GM12878 (cell line): Measurements from ENCODE around the gene TRIM25. TPM values are rescaled to one million over a fixed set of nuclear protein-coding genes. Genes with fewer than 3 reads are reported as not detected.

Source experiments
- ATAC-seq: fragments of 200-7000 bp; cut with Tn5 transposase; 3 replicates; pipeline ENCODE4 v1.9.1; 2020; ENCODE audit warnings: mild to moderate bottlenecking, moderate library complexity
- BruUV-seq: library from RNA; stranded (reverse); fragments of 400-500 nt; replicated peaks from 2 replicates; lab custom pipeline; 2021; lab: Mats Ljungman, UMichigan
- CTCF ChIA-PET: fragments of 300-600 bp; sonication (Branson Sonifier 250); formaldehyde crosslinking; extraction: SDS; loops from one replicate; lab custom pipeline; 2021; ENCODE audit warnings: inconsistent platforms; lab: Yijun Ruan, JAX
- POLR2A ChIA-PET: fragments of 350-600 bp; formaldehyde crosslinking; extraction: SDS; loops from one replicate; lab custom pipeline; 2021; ENCODE audit warnings: inconsistent platforms; lab: Charles Lee
- RAD21 ChIA-PET: fragments of 300-600 bp; sonication (Branson Sonifier 250); formaldehyde crosslinking; loops from one replicate; lab custom pipeline; 2023; ENCODE audit warnings: antibody characterized with exemption; ENCODE audit not compliant: unreplicated experiment; lab: Charles Lee
- SMC1A ChIA-PET: fragments of 300-600 bp; sonication (Branson Sonifier 250); formaldehyde crosslinking; loops from one replicate; lab custom pipeline; 2023; ENCODE audit not compliant: unreplicated experiment, uncharacterized antibody; lab: Charles Lee
- DNase-seq: peaks from one replicate; pipeline ENCODE4 v3.0.0-alpha.2; 2011; ENCODE audit warnings: low read depth, low spot score
- FAIRE-seq: peaks from 3 replicates; lab custom pipeline; 2011; peaks lifted over from hg19 to GRCh38; lab: Jason Lieb, UNC
- H2AFZ ChIP-seq: 2 replicates; pipeline ENCODE4 v1.6.0; 2011; ENCODE audit warnings: low read depth, low read length, control low read depth; ENCODE audit not compliant: control insufficient read depth
- H3K27ac ChIP-seq: 2 replicates; pipeline ENCODE4 v1.5.1; 2011; ENCODE audit warnings: control low read depth; ENCODE audit not compliant: control insufficient read depth, insufficient read depth
- H3K27me3 ChIP-seq, 2 experiments: replicated peaks in 1 of 2; 2 replicates each; pipeline versions ENCODE4 v1.6.0 to v1.6.1; 2011; ENCODE audit warnings: low read length in 1 of 2; ENCODE audit not compliant: control insufficient read depth in 2 of 2, insufficient read depth in 2 of 2
- H3K36me3 ChIP-seq, 2 experiments: 2 replicates each; pipeline ENCODE4 v1.5.1; 2011; ENCODE audit warnings: low read length in 1 of 2; ENCODE audit not compliant: control insufficient read depth in 2 of 2, insufficient read depth in 2 of 2
- H3K4me1 ChIP-seq: 2 replicates; pipeline ENCODE4 v1.6.1; 2011; ENCODE audit warnings: mild to moderate bottlenecking, low read length, moderate library complexity, mixed read lengths; ENCODE audit not compliant: control insufficient read depth, insufficient read depth
- H3K4me2 ChIP-seq: 2 replicates; pipeline ENCODE4 v1.6.0; 2011; ENCODE audit warnings: control low read depth; ENCODE audit not compliant: control insufficient read depth, insufficient read depth
- H3K4me3 ChIP-seq: fragments of 200-600 bp; sonication (generic); 2 replicates; pipeline ENCODE4 v1.5.1; 2016
- H3K79me2 ChIP-seq: 2 replicates; pipeline ENCODE4 v1.6.0; 2011; ENCODE audit warnings: low read length; ENCODE audit not compliant: control insufficient read depth, insufficient read depth
- H3K9ac ChIP-seq: 2 replicates; pipeline ENCODE4 v1.8.0; 2011; ENCODE audit warnings: low read length, control low read depth, mixed read lengths; ENCODE audit not compliant: control insufficient read depth, insufficient read depth
- H3K9me3 ChIP-seq: replicated peaks from 3 replicates; pipeline ENCODE4 v1.5.1; 2011; ENCODE audit warnings: mild to moderate bottlenecking, low read length; ENCODE audit not compliant: control insufficient read depth, insufficient read depth
- H4K20me1 ChIP-seq: 2 replicates; pipeline ENCODE4 v1.6.0; 2011; ENCODE audit not compliant: control insufficient read depth, insufficient read depth
- CBX3 ChIP-seq: fragments of 200-600 bp; sonication (generic); IDR thresholded peaks from 2 replicates; pipeline ENCODE4 v1.6.1; 2016; ENCODE audit warnings: low read depth, borderline replicate concordance
- CREM ChIP-seq: IDR thresholded peaks from 2 replicates; pipeline ENCODE4 v1.6.1; 2014; ENCODE audit warnings: antibody characterized with exemption, low read depth
- EGR1 ChIP-seq, 2 experiments: IDR thresholded peaks; 1 replicate in 1 of 2; 2 replicates in 1 of 2; pipeline ENCODE4 v1.6.1; 2011 to 2012; ENCODE audit warnings: low read depth in 2 of 2, low read length in 2 of 2, borderline replicate concordance in 1 of 2, mild to moderate bottlenecking in 1 of 2, moderate library complexity in 1 of 2
- EP300 ChIP-seq, 2 experiments: fragments of 150-350 bp in 1 of 2; IDR thresholded peaks; 2 replicates each; pipeline ENCODE4 v1.6.1; 2011 to 2012; ENCODE audit warnings: low read depth in 2 of 2, low read length in 2 of 2, borderline replicate concordance in 1 of 2, improper control_type of control experiment in 1 of 2, inconsistent platforms in 1 of 2; ENCODE audit not compliant: control insufficient read depth in 1 of 2
- HDGF ChIP-seq: fragments of 450-650 bp; IDR thresholded peaks from 2 replicates; pipeline ENCODE4 v1.6.1; 2016; ENCODE audit warnings: antibody characterized with exemption
- LARP7 ChIP-seq: fragments of 450-650 bp; IDR thresholded peaks from 2 replicates; pipeline ENCODE4 v1.6.1; 2017; ENCODE audit warnings: mild to moderate bottlenecking
- MAX ChIP-seq: IDR thresholded peaks from 2 replicates; pipeline ENCODE4 v1.6.1; 2012; ENCODE audit warnings: low read depth, low read length, improper control_type of control experiment
- PML ChIP-seq: IDR thresholded peaks from 2 replicates; pipeline ENCODE4 v1.6.1; 2012; ENCODE audit warnings: low read length, inconsistent platforms
- ZBED1 ChIP-seq: IDR thresholded peaks from 2 replicates; pipeline ENCODE4 v1.6.1; 2016; ENCODE audit warnings: borderline replicate concordance
- ZNF274 ChIP-seq: IDR thresholded peaks from one replicate; pipeline ENCODE4 v1.8.0; 2011; ENCODE audit not compliant: insufficient read length, insufficient read depth
- WGBS: methylation state at CpG from one replicate; pipeline ENCODE4 v1.1.6; 2016; ENCODE audit warnings: low lambda C conversion rate; ENCODE audit not compliant: insufficient replicate concordance, insufficient coverage; ENCODE audit errors: missing lambda C conversion rate; 5-methylcytosine and 5-hydroxymethylcytosine counted together
- in situ Hi-C: fragments of 300-500 bp; cut with MboI; formaldehyde crosslinking; loops from 9 replicates; pipeline ENCODE4 v1.14.3; 2018; ENCODE audit warnings: mixed read lengths
- intact Hi-C: fragments of 100-400 bp; cut with micrococcal nuclease; formaldehyde crosslinking; loops from one replicate; pipeline ENCODE4 v1.14.2; 2022; ENCODE audit not compliant: unreplicated experiment
- polyA plus RNA-seq, 11 experiments: library from polyadenylated mRNA; depleted of rRNA in 4 of 11; unstranded in 6 of 11; stranded (reverse) in 5 of 11; fragments of >200 nt; fragmentation: Nextera tagmentation in 4 of 11; fragmentation: Illumina TruSeq in 1 of 11; extraction: Ambion mirVana in 4 of 11; extraction: Trizol in 1 of 11; gene quantifications; 1 replicate in 1 of 11; 2 replicates in 10 of 11; pipeline versions ENCODE4 v1.2.1 to v1.2.3, GENCODE V29; 2011 to 2016; ENCODE audit warnings: inconsistent platforms in 2 of 11, missing spikeins in 2 of 11, low read depth in 1 of 11
- total RNA-seq, 4 experiments: library from RNA; depleted of rRNA in 3 of 4; stranded (reverse); fragments of >200 nt in 3 of 4; fragmentation: Illumina TruSeq in 1 of 4; extraction: Trizol in 1 of 4; gene quantifications; 2 replicates each; pipeline versions ENCODE4 v1.2.1 to v1.2.3, GENCODE V29; 2013 to 2021

Gene TRIM25
- total and polyA plus RNA-seq, 10 of the 15 experiments (the other 5 are each of a cell fraction or from before 2014, with no cell fraction given) = 10.5 to 123 (median 51.3) TPM

- no peak overlapping the region for H3K27ac ChIP-seq
- no peak overlapping the region for H3K9ac ChIP-seq
- ATAC-seq = no peak
- ChIA-PET SMC1A (interaction anchor here (1.4 kb wide), 1 partner anchor 129 kb away, joined by 3 read pairs; no protein-coding TSS in a partner anchor), RAD21 (no interaction called here)
- H3K27me3 ChIP-seq = no peaks in the 10 kb centered on the region
- no peaks in the 10 kb centered on the region for H3K4me1 ChIP-seq
- intact Hi-C loops (loop anchor here (10.0 kb wide), 1 partner anchor 234 kb away; no protein-coding TSS in a partner anchor), in situ Hi-C loops (no loop called here)
- no peak overlapping the region for H2AFZ ChIP-seq
- no peaks in the 10 kb centered on the region for H3K9me3 ChIP-seq
- peaks cover 4 to 21% of the 10 kb centered on the region in 2 experiments for H3K36me3 ChIP-seq
- BruUV-seq = no TSS peak
- TF ChIP-seq CREM (no peak), EP300 (IDR thresholded peaks at IDR 0.05; ENCODE audit: borderline replicate concordance in 1 of 2, control insufficient read depth in 1 of 2, low read depth in 2 of 2, low read length in 2 of 2) (no peak), LARP7 (no peak), PML (no peak), ZNF274 (no peak), HDGF (no peak), EGR1 (IDR thresholded peaks at IDR 0.05; ENCODE audit: borderline replicate concordance in 1 of 2, low read depth in 2 of 2, low read length in 2 of 2) (no peak), ZBED1 (no peak), MAX (no peak), CBX3 (no peak)
- TF ChIP-seq, all 136 proteins: peak for 0
- no peak overlapping the region for H3K4me2 ChIP-seq
- ChIA-PET POLR2A (no interaction called here), CTCF (no interaction called here)
- H3K4me3 ChIP-seq = no peak overlapping the region
- H3K79me2 ChIP-seq = no peaks in the 10 kb centered on the region; the same call in 1 of the 2 replicates
- DNase-seq = no peak
- no peaks in the 10 kb centered on the region for H4K20me1 ChIP-seq
- FAIRE-seq = no peak
- WGBS = 100% methylated on average over 1 of the region's 1 CpG
Measured at GRCh38 chr17:56948491-56948890, 34.6 kb upstream of the TRIM25 start.
